Cardiac muscle cell (in vitro differentiated cells and primary cell): ENCODE measurements around the gene TLCD4. TPM values are rescaled to one million over a fixed set of nuclear protein-coding genes. Genes with fewer than 3 reads are reported as not detected.
"Not testable (repeated sequence)": the region's sequence is repeated elsewhere in the genome, so short reads cannot be mapped to it uniquely, and the experiment has no call there.

Experiments used
- DNase-seq, 2 donors: peaks; one replicate each; pipeline versions ENCODE4 v3.0.0 to v3.0.0-alpha.2; 2010 to 2017; ENCODE audit warnings: low read depth in 1 of 2, low spot score in 1 of 2
- H3K27ac ChIP-seq: fragments of 200-600 bp; sonication (generic); 2 replicates; pipeline ENCODE4 v1.5.1; 2016
- H3K27me3 ChIP-seq: fragments of 200-600 bp; sonication (generic); 2 replicates; pipeline ENCODE4 v1.6.0; 2016; ENCODE audit warnings: control low read depth
- H3K36me3 ChIP-seq: fragments of 200-600 bp; sonication (generic); 2 replicates; pipeline ENCODE4 v1.5.1; 2016; ENCODE audit warnings: control low read depth
- H3K4me1 ChIP-seq: fragments of 200-600 bp; sonication (generic); 2 replicates; pipeline ENCODE4 v1.8.1; 2017; ENCODE audit warnings: low read depth, mild to moderate bottlenecking, mixed run types
- H3K4me3 ChIP-seq: fragments of 200-600 bp; sonication (generic); 2 replicates; pipeline ENCODE4 v1.5.1; 2016; ENCODE audit warnings: mild to moderate bottlenecking
- H3K9me3 ChIP-seq: fragments of 200-600 bp; sonication (generic); 2 replicates; pipeline ENCODE4 v1.5.1; 2017; ENCODE audit warnings: low read depth, mild to moderate bottlenecking, control low read depth
- polyA plus RNA-seq: library from polyadenylated mRNA; unstranded; fragments of >200 nt; fragmentation: Nextera tagmentation; extraction: Ambion mirVana; gene quantifications from 2 replicates; pipeline ENCODE4 v1.2.1, GENCODE V29; 2016
- total RNA-seq: library from RNA; depleted of rRNA; stranded (reverse); fragments of >200 nt; gene quantifications from 2 replicates; pipeline ENCODE4 v1.2.3, GENCODE V29; 2016
- TF ChIP-seq, protein P1 (sequence below): IDR thresholded peaks from 2 replicates; pipeline ENCODE4 v1.5.1; 2012; ENCODE audit warnings: low read depth, mild to moderate bottlenecking, low read length

TLCD4 gene
- total and polyA plus RNA-seq, 2 experiments from 2014 or later: 13.7 to 15.1 TPM

- no peaks in the 10 kb centered on the region for H3K36me3 ChIP-seq
- no peaks in the 10 kb centered on the region for H3K27me3 ChIP-seq
- no peak overlapping the region for H3K27ac ChIP-seq
- H3K9me3 ChIP-seq: no peaks in the 10 kb centered on the region
- TF ChIP-seq, protein P1, sequence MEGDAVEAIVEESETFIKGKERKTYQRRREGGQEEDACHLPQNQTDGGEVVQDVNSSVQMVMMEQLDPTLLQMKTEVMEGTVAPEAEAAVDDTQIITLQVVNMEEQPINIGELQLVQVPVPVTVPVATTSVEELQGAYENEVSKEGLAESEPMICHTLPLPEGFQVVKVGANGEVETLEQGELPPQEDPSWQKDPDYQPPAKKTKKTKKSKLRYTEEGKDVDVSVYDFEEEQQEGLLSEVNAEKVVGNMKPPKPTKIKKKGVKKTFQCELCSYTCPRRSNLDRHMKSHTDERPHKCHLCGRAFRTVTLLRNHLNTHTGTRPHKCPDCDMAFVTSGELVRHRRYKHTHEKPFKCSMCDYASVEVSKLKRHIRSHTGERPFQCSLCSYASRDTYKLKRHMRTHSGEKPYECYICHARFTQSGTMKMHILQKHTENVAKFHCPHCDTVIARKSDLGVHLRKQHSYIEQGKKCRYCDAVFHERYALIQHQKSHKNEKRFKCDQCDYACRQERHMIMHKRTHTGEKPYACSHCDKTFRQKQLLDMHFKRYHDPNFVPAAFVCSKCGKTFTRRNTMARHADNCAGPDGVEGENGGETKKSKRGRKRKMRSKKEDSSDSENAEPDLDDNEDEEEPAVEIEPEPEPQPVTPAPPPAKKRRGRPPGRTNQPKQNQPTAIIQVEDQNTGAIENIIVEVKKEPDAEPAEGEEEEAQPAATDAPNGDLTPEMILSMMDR: no peak
- no peak for DNase-seq
- H3K4me3 ChIP-seq: no peak overlapping the region
- H3K4me1 ChIP-seq: peaks cover 9% of the 10 kb centered on the region
Observed at GRCh38 chr1:95089650-95090287, 27.4 kb upstream of the TLCD4 start.

GRCh38 chr1:95091290-95091689 lies 25.9 kb upstream of the TLCD4 start:
- H3K36me3 ChIP-seq, H3K27me3 ChIP-seq, DNase-seq, H3K9me3 ChIP-seq, H3K27ac ChIP-seq, H3K4me3 ChIP-seq, H3K4me1 ChIP-seq: not testable (repeated sequence)

DNA sequence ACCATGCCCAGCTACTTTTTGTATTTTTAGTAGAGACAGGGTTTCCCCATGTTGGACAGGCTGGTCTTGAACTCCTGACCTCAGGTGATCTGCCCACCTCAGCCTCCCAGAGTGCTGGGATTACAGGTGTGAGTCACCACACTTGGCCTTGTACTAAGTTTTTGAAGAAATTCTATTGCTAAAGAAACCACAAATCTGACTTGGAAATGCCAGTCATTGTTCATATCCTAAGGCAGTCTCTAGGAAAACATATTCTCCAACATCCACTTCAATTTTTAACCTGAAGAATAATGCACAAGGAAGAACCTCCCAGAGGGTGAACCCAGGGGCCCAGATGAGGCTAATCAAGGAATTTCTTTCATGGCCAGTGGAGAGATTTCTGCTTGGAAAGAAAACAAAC lies 24.3 kb upstream of the TLCD4 start:
- not testable (repeated sequence) for H3K27me3 ChIP-seq, H3K9me3 ChIP-seq, H3K4me1 ChIP-seq, DNase-seq, H3K36me3 ChIP-seq, H3K27ac ChIP-seq, H3K4me3 ChIP-seq

GRCh38 chr1:95093296-95093695 lies 23.9 kb upstream of the TLCD4 start:
- no peaks in the 10 kb centered on the region for H3K9me3 ChIP-seq
- no peak overlapping the region for H3K4me3 ChIP-seq
- no peaks in the 10 kb centered on the region for H3K4me1 ChIP-seq
- no peaks in the 10 kb centered on the region for H3K27me3 ChIP-seq
- TF ChIP-seq, protein P1: no peak
- no peaks in the 10 kb centered on the region for H3K36me3 ChIP-seq
- no peak overlapping the region for H3K27ac ChIP-seq
- no peak for DNase-seq

DNA sequence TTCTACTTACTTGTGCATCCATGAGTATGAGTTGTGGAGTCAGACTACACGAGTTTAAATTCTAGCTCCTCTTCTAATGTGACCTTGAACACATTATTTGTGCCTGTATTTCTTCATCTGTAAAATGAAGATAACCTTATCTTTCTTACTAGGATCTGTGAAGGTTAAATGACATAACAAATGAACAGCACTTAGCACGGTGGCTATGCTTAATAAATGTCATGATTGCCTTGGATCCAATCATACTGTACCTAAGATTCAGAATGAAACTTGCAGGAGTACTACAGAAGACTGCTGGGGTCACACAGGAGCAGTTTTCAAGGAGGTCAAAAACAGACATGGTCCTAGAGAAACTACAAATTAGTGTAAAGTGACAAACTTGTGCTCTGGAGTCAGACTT lies 22.2 kb upstream of the TLCD4 start:
- TF ChIP-seq, protein P1: no peak
- Histone ChIP-seq H3K27ac (peak overlapping the region; percentile 6), H3K27me3 (no peaks in the 10 kb centered on the region), H3K4me1 (no peaks in the 10 kb centered on the region), H3K4me3 (no peak overlapping the region), H3K36me3 (no peaks in the 10 kb centered on the region), H3K9me3 (no peaks in the 10 kb centered on the region)
- peak in 1 of 2 donors; percentile 2 for DNase-seq

DNA sequence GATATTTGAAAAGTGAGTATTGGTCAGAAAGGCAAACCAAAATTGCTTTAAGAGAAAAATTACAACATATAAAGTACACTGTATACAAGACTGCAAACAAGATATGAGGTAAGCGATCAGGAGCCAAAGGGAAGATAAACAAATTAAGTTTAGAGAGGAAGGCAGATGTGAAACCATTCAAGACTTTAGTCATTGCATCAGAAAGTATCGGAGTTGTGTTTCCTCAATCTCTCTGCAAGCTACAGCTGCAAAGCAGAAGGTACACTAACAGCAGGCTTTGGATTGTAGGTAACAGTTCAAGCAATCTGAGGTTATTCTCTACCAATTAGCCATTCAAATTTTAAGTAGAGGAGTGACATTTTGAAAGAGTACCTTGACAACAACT lies 21.3 kb upstream of the TLCD4 start:
- no peak for DNase-seq
- TF ChIP-seq, protein P1: no peak
- Histone ChIP-seq H3K4me1 (no peaks in the 10 kb centered on the region), H3K9me3 (no peaks in the 10 kb centered on the region), H3K27me3 (no peaks in the 10 kb centered on the region), H3K4me3 (no peak overlapping the region), H3K27ac (no peak overlapping the region), H3K36me3 (no peaks in the 10 kb centered on the region)
